ENCODE measurements around the gene WWOX.

WWOX gene

GRCh38 chr16:78822509-78822908 is 723.1 kb downstream of the WWOX start:
- no peak for TF ChIP-seq REST (IDR thresholded peaks at IDR 0.05; ENCODE audit: insufficient read depth in 1 of 2, low read depth in 2 of 2, low read length in 2 of 2)
- no peak for TF ChIP-seq FOXP2 (optimal IDR thresholded peaks at IDR 0.05; ENCODE audit: borderline replicate concordance, extremely low read depth, extremely low read length, insufficient read depth)
- TF ChIP-seq POLR2AphosphoS5 (IDR thresholded peaks at IDR 0.05; ENCODE audit: low read depth, low read length) = no peak
- no peak for TF ChIP-seq TAF1 (IDR thresholded peaks at IDR 0.05; ENCODE audit: borderline replicate concordance, insufficient read depth, low read length)
- no peak for TF ChIP-seq SIN3A (IDR thresholded peaks at IDR 0.05; ENCODE audit: borderline replicate concordance, insufficient read depth, low read length)

GRCh38 chr16:78823027-78823426 is 723.6 kb downstream of the WWOX start:
- TF ChIP-seq REST (IDR thresholded peaks at IDR 0.05; ENCODE audit: insufficient read depth in 1 of 2, low read depth in 2 of 2, low read length in 2 of 2) (no peak), SIN3A (IDR thresholded peaks at IDR 0.05; ENCODE audit: borderline replicate concordance, insufficient read depth, low read length) (no peak), FOXP2 (optimal IDR thresholded peaks at IDR 0.05; ENCODE audit: borderline replicate concordance, extremely low read depth, extremely low read length, insufficient read depth) (no peak), TAF1 (IDR thresholded peaks at IDR 0.05; ENCODE audit: borderline replicate concordance, insufficient read depth, low read length) (no peak), POLR2AphosphoS5 (IDR thresholded peaks at IDR 0.05; ENCODE audit: low read depth, low read length) (no peak)

GRCh38 chr16:78829280-78829679 is 729.8 kb downstream of the WWOX start:
- TF ChIP-seq SIN3A (IDR thresholded peaks at IDR 0.05; ENCODE audit: borderline replicate concordance, insufficient read depth, low read length) (no peak), REST (IDR thresholded peaks at IDR 0.05; ENCODE audit: insufficient read depth in 1 of 2, low read depth in 2 of 2, low read length in 2 of 2) (no peak), POLR2AphosphoS5 (IDR thresholded peaks at IDR 0.05; ENCODE audit: low read depth, low read length) (no peak), TAF1 (IDR thresholded peaks at IDR 0.05; ENCODE audit: borderline replicate concordance, insufficient read depth, low read length) (no peak), FOXP2 (optimal IDR thresholded peaks at IDR 0.05; ENCODE audit: borderline replicate concordance, extremely low read depth, extremely low read length, insufficient read depth) (no peak)

- TF ChIP-seq SIN3A (IDR thresholded peaks at IDR 0.05; ENCODE audit: borderline replicate concordance, insufficient read depth, low read length) = no peak
- no peak for TF ChIP-seq REST (IDR thresholded peaks at IDR 0.05; ENCODE audit: insufficient read depth in 1 of 2, low read depth in 2 of 2, low read length in 2 of 2)
Measured at GRCh38 chr16:78830599-78830998, 731.1 kb downstream of the WWOX start.

GRCh38 chr16:78832100-78832499 is 732.6 kb downstream of the WWOX start:
- TF ChIP-seq SIN3A (IDR thresholded peaks at IDR 0.05; ENCODE audit: borderline replicate concordance, insufficient read depth, low read length) (no peak), TAF1 (IDR thresholded peaks at IDR 0.05; ENCODE audit: borderline replicate concordance, insufficient read depth, low read length) (no peak), POLR2AphosphoS5 (IDR thresholded peaks at IDR 0.05; ENCODE audit: low read depth, low read length) (no peak), FOXP2 (optimal IDR thresholded peaks at IDR 0.05; ENCODE audit: borderline replicate concordance, extremely low read depth, extremely low read length, insufficient read depth) (no peak)
